ENCODE results near the gene GLTP.

GLTP gene

GRCh38 chr12:109844983-109845823, 35.1 kb downstream of the GLTP start:
- peak in 53 of 56 donors; percentile 7 to 89 (median 66) for DNase-seq

GRCh38 chr12:109844091-109844490, 36.2 kb downstream of the GLTP start:
- DNase-seq: no peak

- no peak for DNase-seq
Measured at GRCh38 chr12:109842021-109842420, 38.3 kb downstream of the GLTP start.

- DNase-seq: no peak
Measured at GRCh38 chr12:109841356-109841755, 39.0 kb downstream of the GLTP start.

- peak in 5 of 56 donors; percentile 6 to 34 (median 19) for DNase-seq
Measured at GRCh38 chr12:109840305-109841074, 39.9 kb downstream of the GLTP start.

GRCh38 chr12:109839444-109839843, 40.9 kb downstream of the GLTP start:
- no peak for DNase-seq

GRCh38 chr12:109836916-109837315, 43.4 kb downstream of the GLTP start:
- no peak for DNase-seq

GRCh38 chr12:109835827-109836226, 44.5 kb downstream of the GLTP start:
- no peak for DNase-seq

GRCh38 chr12:109833307-109834189, 46.8 kb downstream of the GLTP start, which contains the start of gene TRPV4:
TRPV4 (minus strand) TSS chr12:109833398; CDS start chr12:109814796, 18,602 bp downstream.
- no peak for DNase-seq

GRCh38 chr12:109832541-109833306, 47.6 kb downstream of the GLTP start:
- DNase-seq: no peak

GRCh38 chr12:109831929-109832328, 48.4 kb downstream of the GLTP start:
- no peak for DNase-seq

- no peak for DNase-seq
Measured at GRCh38 chr12:109831365-109831764, 49.0 kb downstream of the GLTP start.

- DNase-seq: no peak
Measured at GRCh38 chr12:109830718-109831117, 49.6 kb downstream of the GLTP start.

GRCh38 chr12:109830267-109830666, 50.1 kb downstream of the GLTP start:
- no peak for DNase-seq

GRCh38 chr12:109829667-109830066, 50.7 kb downstream of the GLTP start:
- DNase-seq: no peak

- no peak for DNase-seq
Measured at GRCh38 chr12:109828754-109829511, 51.4 kb downstream of the GLTP start.

GRCh38 chr12:109827566-109828550, 52.5 kb downstream of the GLTP start:
- peak in 31 of 56 donors; percentile 3 to 53 (median 19) for DNase-seq

GRCh38 chr12:109827080-109827479, 53.3 kb downstream of the GLTP start:
- no peak for DNase-seq
